GM12892 (cell line): ENCODE measurements around the gene SMC2.

Experiments used
- POLR2AphosphoS5 ChIP-seq: IDR thresholded peaks from 2 replicates; pipeline ENCODE4 v1.6.1; 2011; ENCODE audit warnings: low read depth, low read length, control low read depth
- TAF1 ChIP-seq: IDR thresholded peaks from 2 replicates; pipeline ENCODE4 v1.6.1; 2011; ENCODE audit warnings: low read depth, mild to moderate bottlenecking, control low read depth, low read length, borderline replicate concordance

DNA sequence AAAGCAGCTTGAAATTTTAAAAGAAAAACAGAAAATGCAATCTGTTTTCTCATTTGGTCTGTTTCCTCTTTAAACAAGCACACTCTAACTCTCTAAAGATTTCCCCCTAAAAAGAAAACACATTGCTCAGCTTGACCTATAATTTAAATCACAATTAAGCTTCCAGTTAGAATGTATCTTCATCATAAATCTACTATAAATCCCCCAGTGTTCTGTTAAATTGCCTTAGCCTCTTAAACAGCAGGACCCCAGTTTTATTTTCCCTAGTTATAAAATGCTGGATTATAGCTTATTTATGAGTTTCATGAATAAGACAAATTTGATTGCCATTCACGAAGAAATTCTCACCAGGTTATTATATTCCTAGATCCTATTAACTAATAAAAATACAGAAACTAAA, 8.6 kb upstream of the SMC2 start:
- TF ChIP-seq POLR2AphosphoS5 = no peak
- TF ChIP-seq TAF1 = no peak
